ENCODE data around the gene DKK2.

DKK2 gene, protein sequence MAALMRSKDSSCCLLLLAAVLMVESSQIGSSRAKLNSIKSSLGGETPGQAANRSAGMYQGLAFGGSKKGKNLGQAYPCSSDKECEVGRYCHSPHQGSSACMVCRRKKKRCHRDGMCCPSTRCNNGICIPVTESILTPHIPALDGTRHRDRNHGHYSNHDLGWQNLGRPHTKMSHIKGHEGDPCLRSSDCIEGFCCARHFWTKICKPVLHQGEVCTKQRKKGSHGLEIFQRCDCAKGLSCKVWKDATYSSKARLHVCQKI

DNA sequence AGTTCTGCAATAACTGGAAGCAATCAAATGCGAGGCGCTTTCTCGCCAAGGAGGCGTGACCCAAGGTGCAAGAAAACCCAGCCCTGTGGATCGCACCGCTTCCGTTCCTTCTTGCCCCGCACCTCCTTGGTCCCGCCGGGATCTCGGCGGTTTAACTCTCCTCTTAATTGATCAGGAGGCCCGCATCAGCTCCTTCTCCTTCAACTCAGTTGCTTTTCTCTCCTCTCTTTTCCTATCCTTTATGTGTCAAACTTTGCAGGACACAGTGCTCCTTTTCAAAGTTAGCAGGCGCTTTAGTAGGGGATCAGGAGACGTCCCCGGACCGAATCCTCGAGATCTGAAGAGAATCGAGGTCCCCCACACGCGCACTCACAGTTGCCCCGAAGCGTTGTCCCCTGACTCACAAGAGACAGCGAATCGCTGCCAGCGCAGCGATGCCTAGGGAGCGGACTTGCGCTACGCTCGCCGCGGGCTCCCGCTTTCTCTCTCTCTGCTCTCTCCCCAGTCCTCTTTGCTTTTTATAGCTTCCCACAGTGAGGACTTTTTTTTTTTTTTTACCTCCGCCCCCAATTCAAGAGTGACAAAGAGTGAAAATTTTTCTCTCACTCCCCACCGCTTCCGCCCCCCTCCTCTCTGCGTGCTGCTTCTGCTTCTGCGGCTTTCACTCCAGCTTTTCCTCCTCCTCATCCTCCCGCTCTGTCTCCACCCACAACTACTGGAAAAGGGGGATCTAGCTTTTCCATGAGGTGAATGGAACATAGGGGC lies at the start of gene DKK2:
Gene DKK2 (minus strand): TSS at position 495 of the 765 bp plus-strand sequence. CDS start 722 bp downstream, outside the sequence.
- H3K4me3 ChIP-seq (ENCODE audit: low read depth, low read length), result peak within 1 kb of the TSS; percentile 38

- H3K4me3 ChIP-seq (ENCODE audit: low read depth, low read length), result no peak overlapping the region
These were observed 41.1 kb upstream of the DKK2 start for GRCh38 chr4:107077192-107077591.

GRCh38 chr4:107072836-107073736 lies 37.0 kb upstream of the DKK2 start:
- H3K4me3 ChIP-seq (ENCODE audit: low read depth, low read length), result no peak overlapping the region

DNA sequence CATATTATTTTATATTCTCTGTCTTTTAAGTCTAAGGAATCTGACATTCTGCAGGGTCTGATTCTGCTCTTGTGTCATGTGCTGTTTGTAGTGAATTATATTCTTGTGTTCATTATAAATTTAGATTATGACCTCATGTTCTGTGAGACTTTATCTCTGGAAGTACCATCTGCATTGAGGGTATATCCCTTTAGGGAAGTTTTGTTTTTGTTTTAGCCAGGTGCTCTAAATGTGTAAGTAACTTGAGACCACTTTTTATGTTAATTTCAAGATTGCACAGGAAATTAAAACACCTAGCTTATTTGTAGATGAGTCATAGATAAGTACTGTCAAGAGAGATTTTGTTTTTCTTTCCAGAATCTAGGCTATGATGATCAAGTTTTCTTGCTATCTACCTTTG lies 35.0 kb upstream of the DKK2 start:
- H3K4me3 ChIP-seq (ENCODE audit: low read depth, low read length), result no peak overlapping the region

DNA sequence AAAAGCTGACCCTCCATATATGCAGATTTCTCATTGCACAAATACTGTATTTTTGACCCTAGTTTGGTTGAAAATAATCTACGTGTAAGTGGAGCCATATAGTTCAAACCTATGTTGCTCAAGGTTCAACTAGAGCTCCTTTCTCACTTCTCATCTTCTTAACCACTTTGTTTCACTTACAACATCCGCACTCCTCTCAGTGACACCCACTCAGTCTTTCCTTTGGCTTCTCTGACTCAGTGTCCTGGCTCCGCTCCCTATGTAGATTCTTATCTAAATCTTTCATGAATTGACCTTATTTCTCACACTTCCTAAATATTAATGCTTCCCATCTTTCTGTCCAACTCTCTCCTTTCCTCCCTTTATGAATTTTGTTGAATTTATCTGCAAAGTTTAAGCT lies 32.9 kb upstream of the DKK2 start:
- no peak overlapping the region for H3K4me3 ChIP-seq (ENCODE audit: low read depth, low read length)

GRCh38 chr4:107068116-107068515 lies 32.0 kb upstream of the DKK2 start:
- H3K4me3 ChIP-seq (ENCODE audit: low read depth, low read length), result no peak overlapping the region

GRCh38 chr4:107066621-107067020 lies 30.5 kb upstream of the DKK2 start:
- H3K4me3 ChIP-seq (ENCODE audit: low read depth, low read length), result no peak overlapping the region

GRCh38 chr4:107065201-107065600 lies 29.1 kb upstream of the DKK2 start:
- H3K4me3 ChIP-seq (ENCODE audit: low read depth, low read length), result no peak overlapping the region

GRCh38 chr4:107060388-107060787 lies 24.3 kb upstream of the DKK2 start:
- H3K4me3 ChIP-seq (ENCODE audit: low read depth, low read length), result no peak overlapping the region

DNA sequence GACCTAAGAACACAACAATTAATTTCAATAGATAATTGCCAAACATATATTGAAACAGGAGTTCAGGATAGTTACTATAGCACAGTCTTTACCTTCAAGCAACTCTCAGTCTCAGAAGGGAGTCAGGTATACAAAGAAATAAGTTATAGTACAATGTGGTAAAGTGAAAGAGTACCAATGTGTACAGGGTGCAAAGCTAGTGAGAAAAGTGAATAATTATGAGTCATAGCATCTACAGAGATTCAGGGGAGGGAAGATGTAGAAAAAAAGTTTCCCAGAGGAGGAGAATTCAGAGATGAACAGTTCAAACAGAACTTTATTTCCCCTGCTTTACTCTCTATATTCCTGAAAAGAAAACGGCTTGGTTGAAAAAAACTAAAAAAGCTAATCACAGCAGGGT lies 22.7 kb upstream of the DKK2 start:
- H3K4me3 ChIP-seq (ENCODE audit: low read depth, low read length), result no peak overlapping the region

GRCh38 chr4:107050525-107051135 lies 14.5 kb upstream of the DKK2 start:
- H3K4me3 ChIP-seq (ENCODE audit: low read depth, low read length), result no peak overlapping the region

GRCh38 chr4:107046261-107046660 lies 10.1 kb upstream of the DKK2 start:
- H3K4me3 ChIP-seq (ENCODE audit: low read depth, low read length), result no peak overlapping the region

DNA sequence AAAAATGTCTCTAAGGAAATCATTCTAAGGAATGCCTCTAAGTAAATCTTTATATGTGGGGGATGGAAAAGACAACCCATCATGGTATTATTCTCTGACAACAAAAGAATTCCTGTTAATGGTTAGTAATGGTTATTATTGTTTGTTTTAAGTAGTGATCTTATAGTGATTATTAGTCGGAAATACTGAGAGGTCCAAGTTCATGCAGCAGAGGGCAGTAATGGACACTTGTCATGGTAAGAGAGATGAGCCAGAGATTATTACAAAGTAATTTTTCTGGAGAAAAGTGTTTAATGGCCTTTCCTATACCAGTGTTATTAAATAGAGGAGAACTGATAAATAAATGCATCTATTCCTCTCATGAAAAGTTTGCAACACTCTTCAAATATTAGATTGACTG lies 8.1 kb upstream of the DKK2 start:
- H3K4me3 ChIP-seq (ENCODE audit: low read depth, low read length), result no peak overlapping the region

DNA sequence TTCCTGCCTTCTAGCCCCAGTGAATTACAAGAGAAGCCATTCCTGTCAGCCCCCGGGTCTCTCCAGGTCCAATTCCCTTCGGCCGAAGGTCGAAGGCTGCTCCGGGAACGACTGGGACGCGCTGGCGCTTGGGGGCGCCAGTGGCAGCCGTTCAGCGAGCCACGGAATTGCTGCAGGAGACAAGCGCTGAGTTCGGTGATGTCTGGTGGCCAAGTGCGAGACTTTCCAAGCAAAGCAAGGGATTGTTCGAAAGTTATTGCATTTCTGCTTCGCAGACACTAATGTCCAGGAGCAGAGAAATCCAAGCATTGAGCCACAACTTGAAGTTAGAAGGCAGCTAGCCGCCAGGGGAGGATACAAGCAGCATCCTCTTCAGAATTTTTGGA lies 1.1 kb upstream of the DKK2 start:
- H3K4me3 ChIP-seq (ENCODE audit: low read depth, low read length), result no peak overlapping the region

- H3K4me3 ChIP-seq (ENCODE audit: low read depth, low read length), result peak overlapping the region; percentile 38
These were observed 578 bp upstream of the DKK2 start for GRCh38 chr4:107036584-107037198.

GRCh38 chr4:107034996-107035818 lies 906 bp downstream of the DKK2 start:
- H3K4me3 ChIP-seq (ENCODE audit: low read depth, low read length), result peak overlapping the region; percentile 38

GRCh38 chr4:107034091-107034995 lies 1.8 kb downstream of the DKK2 start:
- H3K4me3 ChIP-seq (ENCODE audit: low read depth, low read length), result peak overlapping the region; percentile 36

DNA sequence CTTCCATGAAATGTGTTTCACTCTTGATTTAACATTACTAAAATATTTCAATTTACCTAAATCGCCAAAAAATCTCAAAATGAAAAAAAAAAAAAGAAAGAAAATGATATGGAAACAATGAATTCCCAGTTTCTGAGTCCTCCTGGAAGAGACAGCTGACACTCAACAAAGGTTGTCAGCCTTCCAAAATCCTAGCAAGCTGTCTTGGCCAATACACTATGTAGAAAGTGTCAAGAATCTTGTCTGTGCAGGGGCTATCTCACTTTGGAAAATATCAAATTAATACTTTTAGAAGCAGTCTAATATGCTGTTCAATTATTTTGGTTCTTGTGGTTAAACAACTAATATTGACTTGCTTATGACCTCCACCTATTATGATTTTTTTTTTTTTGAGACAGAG lies 8.7 kb downstream of the DKK2 start:
- H3K4me3 ChIP-seq (ENCODE audit: low read depth, low read length), result no peak overlapping the region

- H3K4me3 ChIP-seq (ENCODE audit: low read depth, low read length), result no peak overlapping the region
These were observed 17.8 kb downstream of the DKK2 start for GRCh38 chr4:107018344-107018735.

Data from iPS-11a (cell line).